HG03439 (cell line): ENCODE results near the gene TSSK1B.
"Not testable (repeated sequence)": the region's sequence is repeated elsewhere in the genome, so short reads cannot be mapped to it uniquely, and the experiment has no call there.

ENCODE experiments used
- ATAC-seq: cut with Tn5 transposase; IDR thresholded peaks from one replicate; pipeline ENCODE4 v1.9.1; 2021; ENCODE audit warnings: mild to moderate bottlenecking, moderate library complexity; ENCODE audit not compliant: unreplicated experiment

Gene TSSK1B

DNA sequence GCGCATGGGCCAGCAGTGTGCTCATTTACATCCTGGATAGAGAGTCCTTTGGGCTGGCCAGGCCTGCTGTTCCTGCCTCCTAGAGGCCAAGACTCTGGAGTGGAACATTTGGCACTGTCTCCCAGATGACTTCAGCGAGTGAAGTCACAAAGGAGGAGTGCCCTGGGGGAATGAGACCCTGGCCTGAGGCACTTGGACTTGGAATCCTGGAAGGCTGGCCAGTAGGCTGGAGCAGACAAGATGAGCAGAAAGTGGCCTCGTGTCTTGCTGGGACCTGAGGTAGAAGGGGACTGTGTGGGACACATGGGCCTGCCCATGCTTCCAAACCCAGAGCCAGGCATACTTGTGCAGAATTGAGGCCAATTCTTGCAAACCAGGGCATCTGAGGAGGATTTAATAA lies at the start of gene TSSK1B:
TSS of gene TSSK1B (minus strand) at position 101 of the 400 bp plus-strand sequence. CDS start 150 bp downstream, outside the sequence.
- no peak for ATAC-seq

GRCh38 chr5:113480243-113480642 lies 45.5 kb upstream of the TSSK1B start:
- ATAC-seq, result no peak

DNA sequence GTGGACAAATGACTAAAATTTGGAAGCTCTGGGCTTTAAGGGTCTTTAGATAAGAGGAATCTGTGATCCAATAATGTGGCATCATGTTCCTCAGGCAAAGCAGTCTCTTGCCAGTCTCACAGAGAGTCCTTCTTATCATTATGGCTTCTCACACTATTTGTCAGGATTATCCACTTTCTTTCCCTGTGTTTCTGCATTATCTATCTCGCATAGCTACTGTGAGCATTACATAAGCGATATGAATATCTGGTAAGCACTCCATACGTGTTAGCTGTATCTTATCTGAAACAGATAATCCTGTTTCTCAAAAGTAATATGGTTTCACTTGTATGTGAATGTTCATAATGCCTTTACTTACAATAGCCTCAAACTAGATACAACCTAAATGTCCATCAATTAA lies 43.9 kb upstream of the TSSK1B start:
- no peak for ATAC-seq

DNA sequence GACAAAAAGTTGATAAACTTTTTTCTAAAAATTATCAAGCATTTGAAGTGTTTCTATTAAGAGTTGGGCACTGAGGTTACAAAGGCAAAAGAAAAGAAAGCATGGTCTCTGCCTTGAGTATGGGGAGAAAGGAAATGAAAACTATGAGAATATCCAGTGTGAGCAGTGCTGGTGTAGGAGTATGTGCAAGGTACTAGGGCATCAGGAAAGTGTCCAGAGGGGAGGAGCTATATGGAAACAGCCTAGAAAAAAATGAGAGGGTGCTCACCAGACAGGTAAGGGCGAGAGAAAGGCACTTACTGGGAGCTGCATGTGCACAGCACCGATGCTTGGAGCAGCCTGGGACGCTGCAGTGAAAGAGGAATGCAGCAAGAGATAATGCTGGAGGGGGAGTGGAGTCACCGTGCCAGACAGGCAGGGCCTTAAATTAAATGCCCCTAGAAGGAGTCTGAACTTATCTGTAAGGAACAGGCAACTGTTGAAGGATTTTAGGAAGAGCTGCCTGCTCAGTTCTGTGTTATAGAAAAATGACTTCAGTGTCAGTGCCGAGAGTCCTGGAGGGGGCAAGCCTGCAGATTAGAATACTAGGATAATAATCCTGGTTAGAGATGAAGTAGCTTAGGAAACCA lies 39.4 kb upstream of the TSSK1B start:
- no peak for ATAC-seq

DNA sequence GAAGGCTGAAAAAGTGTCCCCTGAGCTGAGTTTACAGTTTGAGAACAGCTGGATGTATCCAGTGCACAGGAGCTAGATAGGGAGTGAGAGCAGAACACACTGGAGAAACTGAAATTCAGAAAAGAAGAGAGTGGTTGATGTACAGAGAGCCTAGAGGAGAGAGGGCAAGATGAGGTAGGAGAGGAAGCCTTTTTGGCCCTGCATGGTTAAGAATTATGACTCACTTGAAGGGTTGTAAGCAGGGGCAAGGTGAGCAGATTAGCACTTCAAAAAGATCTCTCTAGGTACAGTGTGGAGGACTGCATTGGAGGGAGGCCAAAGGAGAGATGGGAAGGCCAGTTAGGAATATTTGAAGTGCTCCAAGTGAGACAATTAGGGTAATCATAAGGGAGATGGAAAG lies 28.2 kb upstream of the TSSK1B start:
- no peak for ATAC-seq

GRCh38 chr5:113457106-113457505 lies 22.3 kb upstream of the TSSK1B start:
- not testable (repeated sequence) for ATAC-seq

- no peak for ATAC-seq
Observed at GRCh38 chr5:113452941-113453340, 18.2 kb upstream of the TSSK1B start.

DNA sequence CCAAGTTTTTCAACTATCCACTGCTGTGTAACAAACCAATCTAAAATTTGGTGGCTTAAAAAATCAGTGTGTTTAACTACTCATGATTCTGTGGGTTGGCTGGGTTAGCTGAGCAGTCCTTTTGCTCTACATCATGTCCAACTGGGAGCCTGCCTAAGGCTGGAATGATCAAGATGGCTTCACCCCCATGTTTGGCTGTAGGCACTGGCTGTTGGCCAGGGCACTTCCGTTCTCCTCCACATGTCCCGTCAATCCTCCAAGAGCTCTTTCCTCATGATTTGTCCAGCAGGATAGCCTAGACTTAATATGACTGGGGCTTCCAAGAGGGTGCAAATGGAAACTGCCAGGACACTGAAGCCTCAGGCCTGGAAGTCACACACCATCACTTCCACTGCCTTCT lies 17.0 kb upstream of the TSSK1B start:
- ATAC-seq, result no peak

GRCh38 chr5:113450929-113451328 lies 16.1 kb upstream of the TSSK1B start:
- ATAC-seq, result no peak

GRCh38 chr5:113450462-113450861 lies 15.7 kb upstream of the TSSK1B start:
- no peak for ATAC-seq

GRCh38 chr5:113448252-113448651 lies 13.5 kb upstream of the TSSK1B start:
- ATAC-seq, result no peak

GRCh38 chr5:113447498-113448050 lies 12.8 kb upstream of the TSSK1B start:
- no peak for ATAC-seq

- ATAC-seq, result no peak
Observed at GRCh38 chr5:113446358-113446927, 11.7 kb upstream of the TSSK1B start.

- no peak for ATAC-seq
Observed at GRCh38 chr5:113437111-113437510, 2.3 kb upstream of the TSSK1B start.

DNA sequence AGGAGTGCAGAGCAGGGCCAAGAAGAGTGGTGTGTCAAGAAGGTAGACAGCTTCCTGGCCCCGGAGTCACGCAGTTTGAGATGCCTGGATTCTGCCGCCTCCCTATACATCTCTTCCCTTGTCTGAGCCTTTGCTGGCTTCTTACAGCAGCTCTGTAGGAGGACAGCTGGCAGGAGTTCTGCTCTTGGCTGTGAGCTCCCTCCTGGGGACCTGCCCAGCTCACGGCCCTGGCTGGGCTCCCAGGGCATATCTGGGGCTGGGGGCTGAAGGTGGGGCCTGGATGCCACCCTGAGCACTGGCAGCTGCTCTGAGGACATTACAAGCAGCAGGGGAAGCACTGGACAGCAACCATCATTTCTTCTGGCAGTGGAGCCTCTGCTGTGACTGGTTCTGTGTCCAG lies 786 bp upstream of the TSSK1B start:
- ATAC-seq, result no peak

GRCh38 chr5:113433862-113434612 lies 752 bp downstream of the TSSK1B start:
- ATAC-seq, result no peak

DNA sequence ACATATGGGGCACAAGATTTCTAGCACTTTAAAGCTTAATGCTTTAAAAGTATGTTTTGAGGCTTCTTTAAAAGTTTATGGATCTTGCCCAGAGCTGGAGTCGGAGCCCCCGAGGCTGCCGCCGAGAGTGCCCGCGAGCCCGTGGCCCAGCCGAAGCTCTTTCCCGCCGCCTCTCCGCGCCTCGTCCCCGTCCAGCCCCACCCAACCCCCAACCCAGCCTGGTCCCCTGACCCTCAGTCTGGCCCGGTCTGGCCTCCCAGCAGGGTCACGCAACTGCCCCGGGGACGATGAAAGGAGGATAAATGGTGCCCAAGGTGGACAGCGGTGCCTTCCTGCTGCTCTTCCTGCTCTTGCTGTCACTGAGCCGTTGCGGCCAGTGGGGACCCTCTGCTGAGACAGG lies 1.7 kb downstream of the TSSK1B start:
- no peak for ATAC-seq

DNA sequence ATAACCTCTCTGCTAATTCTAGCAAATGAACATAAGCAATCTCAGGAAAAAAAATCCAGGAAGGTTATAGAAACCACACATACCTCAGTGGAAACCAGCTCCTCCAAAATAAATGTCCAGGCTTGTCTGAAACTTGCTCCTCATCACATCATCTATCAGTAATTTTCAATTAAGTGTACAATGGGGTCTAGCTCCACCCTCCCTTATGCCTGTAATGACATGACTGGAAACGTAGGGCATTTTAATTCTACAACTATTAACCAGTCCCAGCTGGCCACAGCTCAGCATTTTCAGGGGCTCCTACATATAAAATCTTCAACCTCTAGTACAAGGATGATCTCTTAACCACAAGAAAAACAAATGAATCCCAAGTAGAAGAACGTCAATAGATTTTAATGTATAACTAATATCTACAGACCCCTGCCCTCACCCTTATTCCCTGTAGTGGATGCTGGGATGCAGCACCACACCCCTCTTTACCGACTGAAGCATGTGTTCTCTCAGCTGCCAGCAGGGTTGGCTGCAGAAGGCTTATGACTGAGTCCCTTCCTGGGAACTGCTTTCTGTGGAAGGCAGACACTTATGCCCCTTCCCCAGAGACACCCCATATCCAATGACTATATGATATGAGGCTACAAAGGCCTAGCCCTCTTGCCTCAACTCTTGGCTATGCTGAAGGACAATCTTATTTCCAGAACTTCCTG lies 6.8 kb downstream of the TSSK1B start:
- no peak for ATAC-seq

- ATAC-seq, result no peak
Observed at GRCh38 chr5:113425909-113426308, 8.9 kb downstream of the TSSK1B start.

GRCh38 chr5:113421693-113422092 lies 13.1 kb downstream of the TSSK1B start:
- ATAC-seq, result no peak

- no peak for ATAC-seq
Observed at GRCh38 chr5:113405530-113405929, 29.3 kb downstream of the TSSK1B start.
